Esophagus squamous epithelium (tissue), 5 donors: Measurements from ENCODE around the gene ARRB1. TPM values are rescaled to one million over a fixed set of nuclear protein-coding genes. Genes with fewer than 3 reads are reported as not detected.
"Not testable (repeated sequence)": the region's sequence is repeated elsewhere in the genome, so short reads cannot be mapped to it uniquely, and the experiment has no call there.

Experiments used
- DNase-seq: peaks from one replicate; lab custom pipeline; 2025; lab: John Stamatoyannopoulos, UW
- H3K27ac ChIP-seq, 4 donors: fragments of 200-600 bp; sonication (generic); one replicate each; pipeline ENCODE4 v1.5.1; 2016 to 2019; ENCODE audit warnings: mild to moderate bottlenecking in 1 of 4
- H3K27me3 ChIP-seq, 4 donors: fragments of 200-600 bp; sonication (generic); 1 replicate in 3 of 4; 2 replicates in 1 of 4; pipeline versions ENCODE4 v1.5.1 to v1.6.0; 2017 to 2021; ENCODE audit warnings: antibody characterized with exemption in 1 of 4
- H3K36me3 ChIP-seq, 3 donors: fragments of 200-600 bp; sonication (generic); one replicate each; pipeline ENCODE4 v1.5.1; 2016 to 2019
- H3K4me1 ChIP-seq, 3 donors: fragments of 200-600 bp; sonication (generic); one replicate each; pipeline ENCODE4 v1.5.1; 2017 to 2019
- H3K4me3 ChIP-seq, 4 donors: fragments of 200-600 bp; sonication (generic); 1 replicate in 3 of 4; 2 replicates in 1 of 4; pipeline ENCODE4 v1.5.1; 2016 to 2019; ENCODE audit warnings: mild to moderate bottlenecking in 2 of 4, moderate library complexity in 1 of 4
- H3K9me3 ChIP-seq, 3 donors: fragments of 200-600 bp; sonication (generic); one replicate each; pipeline ENCODE4 v1.5.1; 2016 to 2019
- CTCF ChIP-seq, 6 experiments: fragments of 450-650 bp in 4 of 6; fragments of 200-600 bp in 2 of 6; sonication (generic) in 2 of 6; IDR thresholded peaks; one replicate each; pipeline ENCODE4 v1.5.1; 2016 to 2019; ENCODE audit warnings: antibody characterized with exemption in 6 of 6, mild to moderate bottlenecking in 4 of 6, moderate library complexity in 4 of 6
- POLR2A ChIP-seq, 4 donors: fragments of 450-650 bp; IDR thresholded peaks; one replicate each; pipeline ENCODE4 v1.6.1; 2017; ENCODE audit warnings: antibody characterized with exemption in 4 of 4, mild to moderate bottlenecking in 4 of 4, moderate library complexity in 3 of 4
- WGBS, 2 donors: methylation state at CpG; one replicate each; pipeline ENCODE4 v1.1.5; 2018; 5-methylcytosine and 5-hydroxymethylcytosine counted together
- intact Hi-C: fragments of 100-400 bp; cut with DNase I; formaldehyde crosslinking; loops from one replicate; pipeline ENCODE4 v1.15.0; 2022
- total RNA-seq, 4 donors: library from RNA; depleted of rRNA; stranded (reverse); fragments of >200 nt; gene quantifications; one replicate each; pipeline ENCODE4 v1.1.0, GENCODE V29; 2016
- donor health status: DM: yes; HTN: yes; CAD: no.

The ARRB1 gene
- total RNA-seq, 4 donors from 2014 or later = 9.6 to 24.8 (median 17.8) TPM

- Histone ChIP-seq H3K27ac (peak overlapping the region in 3 of 4 donors; percentile 39 to 79 (median 78)), H3K4me3 (peak overlapping the region in 2 of 4 donors; percentile 9 to 28), H3K36me3 (peaks cover 0 to 9% (median 0%) of the 10 kb centered on the region in 3 donors), H3K9me3 (no peaks in the 10 kb centered on the region), H3K27me3 (no peaks in the 10 kb centered on the region), H3K4me1 (peaks cover 0 to 78% (median 27%) of the 10 kb centered on the region in 3 donors)
- TF ChIP-seq CTCF (IDR thresholded peaks at IDR 0.05) = no peak
- TF ChIP-seq POLR2A (IDR thresholded peaks at IDR 0.05) = no peak
- 82 to 100% methylated on average over 1 to 2 of the region's 10 CpGs for WGBS, 2 donors
- DNase-seq = no peak
- intact Hi-C loops = no loop called here
These were observed 44.9 kb downstream of the ARRB1 start for GRCh38 chr11:75306529-75306928.

GRCh38 chr11:75305993-75306392 is 45.5 kb downstream of the ARRB1 start:
- no peak for TF ChIP-seq CTCF (IDR thresholded peaks at IDR 0.05)
- TF ChIP-seq POLR2A (IDR thresholded peaks at IDR 0.05) = no peak
- H3K4me3 ChIP-seq = peak overlapping the region in 2 of 4 donors; percentile 9 to 28
- peak overlapping the region in 3 of 4 donors; percentile 39 to 79 (median 78) for H3K27ac ChIP-seq
- intact Hi-C loops = no loop called here
- H3K27me3 ChIP-seq = no peaks in the 10 kb centered on the region
- peaks cover 0 to 9% (median 0%) of the 10 kb centered on the region in 3 donors for H3K36me3 ChIP-seq
- no peaks in the 10 kb centered on the region for H3K9me3 ChIP-seq
- WGBS, 2 donors = 67 to 91% methylated on average over 6 of the region's 6 CpGs
- DNase-seq = no peak
- peaks cover 0 to 78% (median 28%) of the 10 kb centered on the region in 3 donors for H3K4me1 ChIP-seq

- intact Hi-C loops = no loop called here
- DNase-seq = no peak
- Histone ChIP-seq H3K9me3 (no peaks in the 10 kb centered on the region), H3K4me3 (peak overlapping the region in 1 of 4 donors; percentile 28), H3K27me3 (no peaks in the 10 kb centered on the region), H3K36me3 (peaks cover 0 to 9% (median 0%) of the 10 kb centered on the region in 3 donors), H3K27ac (peak overlapping the region in 3 of 4 donors; percentile 25 to 79 (median 39)), H3K4me1 (peaks cover 0 to 74% (median 28%) of the 10 kb centered on the region in 3 donors)
- WGBS, 2 donors = 67 to 73% methylated on average over 2 to 3 of the region's 3 CpGs
- no peak for TF ChIP-seq POLR2A (IDR thresholded peaks at IDR 0.05)
- no peak for TF ChIP-seq CTCF (IDR thresholded peaks at IDR 0.05)
These were observed 46.0 kb downstream of the ARRB1 start for GRCh38 chr11:75305452-75305851.

- H3K4me3 ChIP-seq, H3K9me3 ChIP-seq, intact Hi-C loops, H3K36me3 ChIP-seq, H3K27me3 ChIP-seq, DNase-seq: not testable (repeated sequence)
- Histone ChIP-seq H3K4me1 (peaks cover 0 to 69% (median 28%) of the 10 kb centered on the region in 3 donors), H3K27ac (peak overlapping the region in 1 of 4 donors; percentile 25)
- 59 to 67% methylated on average over 4 of the region's 4 CpGs for WGBS, 2 donors
These were observed 46.5 kb downstream of the ARRB1 start for GRCh38 chr11:75304941-75305340.

GRCh38 chr11:75303544-75304224 is 47.8 kb downstream of the ARRB1 start:
- DNase-seq = no peak
- WGBS, 2 donors = 67 to 88% methylated on average over 7 to 9 of the region's 10 CpGs
- Histone ChIP-seq H3K36me3 (no peaks in the 10 kb centered on the region), H3K9me3 (no peaks in the 10 kb centered on the region), H3K4me1 (peaks cover 0 to 57% (median 28%) of the 10 kb centered on the region in 3 donors), H3K27me3 (no peaks in the 10 kb centered on the region), H3K4me3 (no peak overlapping the region), H3K27ac (no peak overlapping the region)
- no peak for TF ChIP-seq CTCF (IDR thresholded peaks at IDR 0.05)
- TF ChIP-seq POLR2A (IDR thresholded peaks at IDR 0.05) = no peak
- intact Hi-C loops = no loop called here
